Right kidney (tissue), 9 donors: ENCODE results near the gene PRDM9.
"Not testable (repeated sequence)": the region's sequence is repeated elsewhere in the genome, so short reads cannot be mapped to it uniquely, and the experiment has no call there.

Experiments used
- DNase-seq: peaks from one replicate; pipeline ENCODE4 v3.0.0-alpha.2; 2016
- long read RNA-seq, 8 donors: transcript quantifications; one replicate each; lab custom pipeline, GENCODE V29; 2026

The PRDM9 gene
- long read RNA-seq, donor 1: 0 reads
- long read RNA-seq, donor 2: 0 reads
- long read RNA-seq, donor 3: 0 reads
- long read RNA-seq, donor 4: 0 reads
- long read RNA-seq, donor 5: 0 reads
- long read RNA-seq, donor 6: 0 reads
- long read RNA-seq, donor 7: 0 reads
- long read RNA-seq, donor 8: 0 reads

DNA sequence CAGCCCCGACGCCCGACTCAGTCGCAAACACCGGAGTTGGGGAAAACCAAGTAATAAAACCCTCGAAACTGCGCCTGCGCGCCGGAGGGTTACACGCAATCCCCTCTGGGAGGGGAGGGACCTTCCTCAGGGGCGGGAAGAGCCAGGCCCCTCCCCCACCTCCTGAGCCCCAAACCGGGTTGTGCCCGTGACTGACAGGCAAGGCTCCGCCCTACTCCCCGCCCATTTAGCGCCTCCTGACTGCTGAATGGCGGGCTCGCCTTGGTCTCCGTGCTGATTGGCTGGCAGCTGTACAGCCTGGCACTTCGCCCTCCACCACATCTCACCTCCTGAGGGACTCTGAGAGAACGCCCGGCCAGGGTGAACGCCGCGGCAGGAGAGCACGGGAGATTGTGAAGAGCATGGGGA is at the start of gene PRDM9:
PRDM9 (plus strand) TSS at position 332 of the 408 bp plus-strand sequence. CDS start 1,425 bp downstream, outside the sequence.
- peak; percentile 69 for DNase-seq

DNA sequence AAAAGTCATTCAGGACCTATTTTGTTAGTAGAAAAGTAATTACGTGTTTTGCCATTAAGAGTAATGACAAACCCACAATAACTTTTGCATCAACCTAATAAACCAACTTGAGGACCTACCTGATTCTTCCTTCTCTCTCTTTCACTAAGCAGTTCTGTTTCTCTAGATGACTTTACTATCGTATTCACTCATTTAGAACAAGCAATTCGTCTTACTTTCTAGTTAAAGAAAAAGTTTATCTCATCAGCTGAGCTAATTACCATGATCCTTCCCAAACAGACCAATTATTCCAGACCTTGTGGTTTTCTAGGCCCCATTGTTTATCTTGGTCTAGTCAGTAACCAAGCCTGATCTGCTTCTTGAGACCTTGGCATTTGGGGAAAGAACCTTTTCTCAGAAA is 49.6 kb upstream of the PRDM9 start:
- no peak for DNase-seq

DNA sequence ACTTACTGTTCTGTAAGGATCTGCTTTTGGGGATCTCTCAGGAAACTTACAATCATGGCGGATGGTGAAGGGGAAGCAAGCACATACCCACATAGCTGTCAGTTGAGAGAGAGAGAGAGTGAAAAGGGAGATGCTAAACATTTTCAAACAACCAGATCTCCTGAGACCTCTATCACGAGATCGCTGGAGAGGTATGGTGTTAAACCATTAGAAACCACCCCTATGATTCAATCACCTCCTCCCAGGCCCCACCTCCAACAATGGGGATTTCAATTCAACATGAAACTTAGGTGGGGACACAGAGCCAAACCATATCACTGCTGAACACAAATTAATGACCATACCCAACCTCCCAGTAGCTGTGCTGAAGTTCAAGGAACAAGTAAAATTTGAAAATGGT is 48.2 kb upstream of the PRDM9 start:
- DNase-seq: no peak

DNA sequence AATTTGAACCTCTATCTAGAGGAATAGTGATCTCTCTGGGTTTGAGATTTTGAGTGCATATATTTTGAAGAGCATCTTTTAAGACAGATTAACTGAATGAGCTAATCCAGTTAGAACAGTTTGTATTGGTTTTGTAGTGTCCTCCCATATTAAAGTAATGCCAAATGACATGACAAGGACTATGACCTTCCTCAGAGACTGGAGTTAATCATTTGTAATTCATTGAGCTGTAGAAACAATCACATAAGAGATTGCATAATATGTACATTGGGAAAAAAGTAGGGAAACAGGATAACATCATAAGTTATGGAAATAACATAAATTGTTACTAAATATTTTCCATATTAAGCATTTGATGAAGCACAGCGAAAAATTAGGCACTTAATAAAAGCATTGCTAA is 45.8 kb upstream of the PRDM9 start:
- DNase-seq: no peak

DNA sequence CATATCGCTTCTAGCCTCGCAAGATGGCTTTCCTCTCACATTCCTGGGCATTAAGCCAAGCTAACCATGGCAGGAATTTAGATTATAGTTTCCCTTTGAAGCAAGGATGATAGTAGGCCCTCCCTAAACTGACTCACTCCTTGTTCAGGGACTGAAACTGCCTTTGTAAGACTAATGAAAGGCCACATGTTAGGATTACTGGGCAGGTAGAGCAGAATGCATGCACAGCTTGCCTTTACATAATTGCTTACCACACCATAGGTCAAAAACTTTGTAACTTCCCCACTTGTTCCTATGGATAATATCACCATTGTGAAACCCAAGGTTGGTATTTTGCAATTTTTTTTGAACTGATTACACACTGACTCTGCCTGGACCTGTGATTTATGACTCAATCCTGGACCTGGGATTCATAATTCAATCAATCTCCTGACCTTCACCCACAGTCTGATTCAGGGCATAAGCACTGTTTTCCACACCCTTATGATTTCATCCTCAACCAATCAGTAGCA is 41.0 kb upstream of the PRDM9 start:
- no peak for DNase-seq

DNA sequence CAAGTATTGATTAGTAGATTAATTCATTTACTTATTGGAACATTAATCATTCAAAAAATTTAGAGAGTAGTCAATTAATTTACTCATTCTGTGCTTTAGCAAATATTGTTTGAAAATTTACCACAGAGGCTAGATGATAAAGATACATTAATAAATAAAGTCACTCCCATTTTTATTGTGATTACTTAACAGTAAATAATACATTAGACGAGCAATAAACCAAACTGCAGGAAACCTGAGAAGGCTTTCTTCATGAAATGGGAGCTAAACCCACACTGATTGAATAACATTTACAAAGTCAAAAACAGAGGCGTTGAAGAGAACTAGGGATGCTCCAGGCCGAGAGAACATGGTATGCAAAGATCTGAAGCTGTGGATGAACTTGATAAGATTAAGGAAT is 38.8 kb upstream of the PRDM9 start:
- no peak for DNase-seq

DNA sequence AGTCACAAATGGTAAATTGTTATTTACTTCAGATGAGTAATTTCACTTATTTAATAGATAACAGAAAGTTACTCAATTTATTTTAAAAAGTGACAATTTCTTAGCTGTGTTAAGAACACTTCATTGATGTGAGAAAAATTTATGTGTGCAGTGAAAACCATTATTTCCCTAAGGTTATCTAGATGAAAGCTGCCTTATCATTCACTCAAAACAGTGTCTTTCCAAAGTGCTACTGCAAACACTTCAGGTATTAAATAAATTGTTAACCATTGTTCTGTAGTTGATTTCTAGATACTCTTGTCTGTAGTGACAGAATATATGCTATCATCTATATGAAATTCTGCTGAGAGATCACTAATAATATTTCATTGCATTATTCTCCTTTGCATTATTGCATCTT is 33.5 kb upstream of the PRDM9 start:
- DNase-seq: no peak

DNA sequence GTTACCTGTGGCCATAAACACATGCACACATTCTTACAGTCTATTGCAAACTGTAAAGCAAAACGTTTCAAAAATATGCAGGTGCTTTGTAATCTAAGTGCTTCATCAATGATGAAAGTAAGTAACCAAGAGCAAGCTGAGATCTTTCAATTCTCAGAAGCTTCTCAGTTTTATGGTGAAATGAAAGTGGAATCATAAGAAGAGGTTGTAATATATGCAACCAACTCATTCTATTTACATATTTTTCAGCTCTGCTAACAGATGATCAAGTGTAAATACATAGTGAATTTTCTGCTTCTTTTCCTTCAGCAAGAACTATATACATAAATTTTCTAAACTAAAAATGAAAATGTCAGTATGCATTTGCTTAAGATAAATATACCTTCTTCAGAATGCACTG is 33.1 kb upstream of the PRDM9 start:
- DNase-seq: no peak

DNA sequence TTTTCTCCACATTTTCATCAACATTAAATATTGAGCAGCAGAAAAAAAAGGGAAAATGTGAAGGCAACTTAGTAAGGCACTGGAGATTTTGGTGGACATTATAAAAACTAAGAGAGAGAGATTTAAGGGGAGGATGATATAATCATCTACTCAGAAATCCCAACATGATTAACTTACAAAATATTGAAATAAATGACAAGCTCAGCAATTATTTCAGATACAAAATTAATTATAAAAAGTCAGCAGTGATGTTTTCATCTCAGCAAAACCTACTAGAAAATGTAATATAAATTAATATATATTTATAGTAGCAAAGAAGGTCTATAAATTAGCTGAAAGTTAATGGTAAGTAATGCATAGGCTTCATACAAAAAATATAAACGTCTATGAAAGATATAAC is 30.8 kb upstream of the PRDM9 start:
- DNase-seq: no peak

DNA sequence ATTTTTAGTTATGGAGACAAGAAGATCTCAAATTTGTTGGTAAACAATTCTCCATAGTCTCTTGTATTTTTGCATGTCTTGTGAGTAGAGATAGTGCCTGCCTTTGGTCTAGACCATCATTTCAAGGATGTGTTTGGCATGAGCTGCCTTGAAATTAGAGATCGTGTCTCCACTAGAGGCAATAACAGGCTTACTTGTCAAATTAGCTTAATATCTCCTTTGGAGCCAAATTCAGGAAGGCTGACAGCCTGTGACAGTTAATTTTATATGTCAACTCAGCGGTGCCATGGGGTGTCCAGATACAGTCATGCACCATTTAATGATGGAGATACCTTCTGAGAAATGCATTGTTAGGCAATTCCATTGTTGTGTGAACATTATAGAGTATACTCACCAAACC is 24.8 kb upstream of the PRDM9 start:
- DNase-seq: no peak

DNA sequence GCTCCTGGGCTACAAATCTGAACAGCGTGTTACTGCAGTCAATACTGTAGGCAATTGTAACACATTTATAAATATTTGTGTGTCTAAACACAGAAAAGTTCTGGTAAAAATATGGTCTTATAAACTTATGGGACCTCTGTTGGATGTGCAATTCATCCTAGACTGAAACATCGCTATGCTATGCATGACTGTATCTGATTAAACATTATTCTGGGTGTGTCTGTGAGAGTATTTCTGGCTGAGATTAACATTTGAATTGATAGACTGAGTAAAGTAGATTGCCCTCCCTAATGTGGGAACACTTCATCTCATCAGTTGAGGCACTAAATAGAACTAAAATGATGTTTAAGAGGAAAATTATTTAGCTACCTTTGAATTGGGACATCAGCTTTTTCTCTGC is 24.3 kb upstream of the PRDM9 start:
- DNase-seq: no peak

DNA sequence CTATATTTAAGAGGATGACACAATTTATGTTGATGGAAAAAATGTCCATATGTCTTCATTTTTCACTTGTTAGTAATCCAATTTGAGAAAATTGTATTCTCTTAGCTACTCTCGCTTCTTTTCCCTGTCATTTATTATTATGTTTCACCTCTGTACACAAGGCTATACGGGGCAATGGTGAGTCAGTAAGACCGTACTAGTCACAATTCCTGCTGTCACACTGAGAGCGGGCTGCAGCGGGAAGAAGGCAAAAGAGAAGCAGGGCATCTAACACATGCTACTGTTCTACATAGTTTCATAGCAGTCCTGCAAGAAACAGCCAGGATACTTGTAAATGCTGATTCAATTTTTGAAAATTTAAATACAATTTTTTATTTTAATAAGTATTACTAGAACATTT is 23.3 kb upstream of the PRDM9 start:
- no peak for DNase-seq

DNA sequence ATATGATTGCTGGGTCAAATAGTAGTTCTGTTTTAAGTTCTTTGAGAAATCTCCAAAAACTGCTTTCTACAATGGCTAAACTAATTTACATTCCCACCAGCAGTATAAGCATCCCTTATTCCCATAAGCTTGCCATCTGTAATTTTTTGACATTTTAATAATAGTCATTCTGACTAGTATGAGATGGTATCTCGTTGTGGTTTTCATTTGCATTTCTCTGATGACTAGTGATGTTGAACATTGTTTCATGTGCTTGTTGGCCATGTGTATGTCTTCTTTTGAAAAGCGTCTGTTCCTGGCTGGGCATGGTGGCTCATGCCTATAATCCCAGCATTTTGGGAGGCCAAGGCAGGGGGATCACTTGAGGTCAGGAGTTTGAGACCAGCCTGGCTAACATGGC is 21.2 kb upstream of the PRDM9 start:
- DNase-seq: not testable (repeated sequence)

DNA sequence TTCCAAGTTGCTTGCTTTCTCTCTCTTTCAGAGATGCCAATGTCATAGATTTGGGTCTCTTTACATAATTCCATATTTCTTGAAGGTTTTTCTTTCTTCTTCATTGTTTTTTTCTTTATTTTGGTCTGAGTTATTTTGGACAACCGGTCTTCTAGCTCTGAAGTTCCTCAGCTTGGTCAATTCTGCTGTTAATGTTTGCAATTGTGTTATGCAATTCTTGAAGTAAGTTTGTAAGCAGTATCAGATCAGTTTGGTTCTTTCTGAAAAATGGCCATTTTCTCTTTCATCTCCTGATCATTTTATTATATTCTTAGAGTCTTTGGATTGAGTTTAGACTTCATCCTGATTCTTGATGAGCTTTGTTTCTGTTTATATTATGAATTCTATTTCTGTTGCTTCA is 16.4 kb upstream of the PRDM9 start:
- no peak for DNase-seq

DNA sequence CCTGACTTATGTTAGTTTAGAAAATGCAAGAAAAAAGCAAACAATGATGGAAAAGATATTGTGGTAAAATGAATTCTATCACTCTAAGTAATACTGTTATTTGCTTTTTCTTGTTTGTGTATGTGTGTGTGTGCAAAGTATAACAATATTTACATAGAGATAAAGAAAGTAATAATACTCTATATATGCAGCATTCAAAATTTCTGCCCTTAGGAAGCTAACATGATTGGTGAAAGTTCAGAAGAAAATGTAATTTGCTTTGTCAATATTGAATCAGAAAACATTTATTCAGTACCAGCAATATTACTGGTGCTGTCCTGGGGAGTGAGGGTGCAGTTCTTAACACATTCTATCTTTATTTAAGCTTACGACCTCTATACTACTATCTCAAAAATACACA is 12.9 kb upstream of the PRDM9 start:
- DNase-seq: no peak

DNA sequence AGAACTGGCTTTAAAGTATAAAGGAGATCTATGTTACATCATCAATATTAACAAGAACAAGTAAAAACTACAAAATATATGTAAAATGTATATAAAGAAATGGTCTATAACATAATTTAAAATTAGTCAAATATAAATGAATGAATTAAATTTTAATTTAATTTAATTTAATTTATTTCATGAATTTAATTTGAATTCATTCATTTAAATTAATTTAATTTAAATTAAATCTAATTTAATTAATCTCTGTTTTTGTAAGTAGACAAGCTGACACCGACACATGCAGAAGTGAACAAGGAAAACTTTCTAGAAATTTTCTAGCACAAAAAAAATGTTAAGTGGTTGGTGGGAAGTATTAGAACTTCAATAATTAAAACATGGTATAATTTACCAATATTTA is 10.8 kb upstream of the PRDM9 start:
- no peak for DNase-seq

DNA sequence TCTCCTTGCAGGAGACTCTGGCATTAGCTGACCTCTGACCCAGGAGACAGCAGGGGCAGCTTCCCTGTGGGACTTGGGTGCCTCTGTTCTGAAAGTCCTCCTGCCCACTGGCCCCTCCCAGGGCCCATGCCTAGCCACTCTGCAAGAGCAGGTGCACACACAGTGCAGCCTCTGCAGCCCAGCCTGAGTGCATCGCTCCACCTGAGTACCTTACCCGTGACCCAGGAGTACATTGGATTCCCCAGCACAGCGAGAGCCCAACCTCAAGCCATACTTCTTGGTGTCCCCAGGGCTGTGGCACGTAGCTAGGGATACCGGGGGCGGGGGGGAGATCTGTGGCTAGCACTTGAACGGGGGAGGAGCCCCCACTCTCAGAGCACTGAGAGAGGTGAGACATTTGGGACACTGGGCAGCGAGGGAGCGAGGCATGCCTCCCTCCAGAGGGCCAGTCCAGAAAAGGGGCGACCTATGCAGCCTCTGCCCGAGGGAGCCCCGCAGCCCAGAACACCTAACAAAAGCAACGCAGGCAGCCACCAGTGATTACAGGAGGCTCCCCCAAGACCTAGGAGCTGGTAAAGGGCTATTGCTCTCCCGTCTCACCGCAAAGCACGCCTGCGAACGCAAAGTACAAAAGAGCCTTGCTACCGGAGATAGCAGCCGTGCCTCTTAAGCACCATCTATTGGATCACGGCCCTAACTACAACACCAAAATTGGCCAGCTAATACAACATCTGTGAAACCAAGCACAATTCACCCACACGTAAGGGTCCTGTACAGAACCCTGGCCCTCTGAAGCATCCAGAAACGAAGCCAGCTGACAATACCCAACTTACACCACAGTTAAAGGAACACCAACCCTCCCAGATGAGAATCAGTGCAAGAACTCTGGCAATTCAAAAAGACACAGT is 826 bp upstream of the PRDM9 start:
- no peak for DNase-seq

DNA sequence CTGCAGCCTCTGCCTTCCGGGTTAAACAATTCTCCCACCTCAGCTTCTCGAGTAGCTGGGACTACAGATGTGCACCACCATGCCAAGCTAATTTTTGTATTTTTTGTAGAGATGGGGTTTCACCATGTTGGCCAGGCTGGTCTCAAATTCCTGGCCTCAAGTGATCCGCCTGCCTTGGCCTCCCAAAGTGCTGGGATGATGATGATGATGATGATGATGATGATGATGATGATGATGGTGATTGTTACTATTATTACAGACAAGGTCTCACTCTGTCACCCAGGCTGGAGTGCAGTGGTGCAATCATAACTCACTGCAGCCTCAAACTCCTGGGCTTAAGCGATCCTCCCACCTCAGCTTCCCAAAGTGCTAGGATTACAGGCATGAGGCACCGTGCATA is 3.0 kb downstream of the PRDM9 start:
- not testable (repeated sequence) for DNase-seq

DNA sequence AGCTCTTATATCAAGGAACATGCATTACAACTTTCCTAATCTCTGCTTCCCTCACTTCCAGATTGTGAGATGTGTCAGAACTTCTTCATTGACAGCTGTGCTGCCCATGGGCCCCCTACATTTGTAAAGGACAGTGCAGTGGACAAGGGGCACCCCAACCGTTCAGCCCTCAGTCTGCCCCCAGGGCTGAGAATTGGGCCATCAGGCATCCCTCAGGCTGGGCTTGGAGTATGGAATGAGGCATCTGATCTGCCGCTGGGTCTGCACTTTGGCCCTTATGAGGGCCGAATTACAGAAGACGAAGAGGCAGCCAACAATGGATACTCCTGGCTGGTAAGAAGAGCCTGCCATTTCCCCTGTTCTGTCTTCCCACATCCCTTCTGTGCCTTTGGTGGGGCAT is 15.1 kb downstream of the PRDM9 start:
- no peak for DNase-seq

DNA sequence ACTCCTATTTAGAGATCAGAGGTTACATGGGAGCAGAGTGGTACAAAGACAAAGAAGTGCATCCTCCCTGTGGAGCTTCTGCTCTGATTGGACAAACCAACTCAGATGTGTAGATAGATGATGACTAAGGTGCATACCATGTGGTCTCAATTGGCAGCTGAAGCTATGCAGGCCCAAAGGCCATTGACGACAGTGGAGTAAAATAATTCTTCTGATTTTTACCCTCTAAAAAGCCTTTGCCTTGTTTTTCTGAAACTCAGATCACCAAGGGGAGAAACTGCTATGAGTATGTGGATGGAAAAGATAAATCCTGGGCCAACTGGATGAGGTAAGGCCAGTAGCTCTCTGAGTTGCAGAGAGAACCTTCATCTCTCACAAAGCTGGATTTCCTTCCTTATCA is 15.6 kb downstream of the PRDM9 start:
- DNase-seq: no peak

DNA sequence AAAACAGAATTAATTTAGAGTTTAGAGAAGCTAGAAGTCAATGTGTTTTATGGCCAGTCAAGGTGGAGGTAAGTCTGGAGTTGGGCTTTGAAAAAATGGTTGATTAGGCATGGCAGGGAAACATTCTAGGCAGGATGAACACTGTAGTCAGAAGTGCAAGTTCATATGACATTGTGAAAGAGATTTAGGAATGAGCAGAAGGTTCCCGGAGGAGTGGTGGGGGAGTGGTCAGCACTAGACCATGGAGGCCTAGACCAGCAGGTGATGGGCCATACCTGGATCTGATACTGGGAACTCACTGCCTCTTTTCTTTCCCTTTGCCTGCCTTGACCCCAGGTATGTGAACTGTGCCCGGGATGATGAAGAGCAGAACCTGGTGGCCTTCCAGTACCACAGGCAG is 16.6 kb downstream of the PRDM9 start:
- DNase-seq: no peak

DNA sequence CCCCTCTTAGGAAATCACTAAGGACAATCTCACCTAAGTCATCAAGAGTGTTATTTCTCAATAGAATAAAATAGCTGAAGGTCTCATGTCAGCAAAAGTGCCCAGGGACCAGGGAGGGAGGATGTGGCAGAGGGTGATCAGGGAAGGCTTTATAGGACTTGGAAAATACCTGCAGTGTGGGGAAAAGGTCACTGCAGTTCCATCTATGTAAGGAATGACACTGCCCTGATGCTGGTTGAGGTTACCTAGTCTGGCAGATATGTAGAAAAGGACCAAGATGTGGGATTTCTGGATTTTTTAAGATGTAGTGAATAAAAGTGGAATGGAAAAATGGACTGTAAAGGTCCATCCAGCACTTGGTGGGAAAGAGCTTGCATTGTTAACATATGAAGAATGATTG is 18.3 kb downstream of the PRDM9 start:
- DNase-seq: no peak

DNA sequence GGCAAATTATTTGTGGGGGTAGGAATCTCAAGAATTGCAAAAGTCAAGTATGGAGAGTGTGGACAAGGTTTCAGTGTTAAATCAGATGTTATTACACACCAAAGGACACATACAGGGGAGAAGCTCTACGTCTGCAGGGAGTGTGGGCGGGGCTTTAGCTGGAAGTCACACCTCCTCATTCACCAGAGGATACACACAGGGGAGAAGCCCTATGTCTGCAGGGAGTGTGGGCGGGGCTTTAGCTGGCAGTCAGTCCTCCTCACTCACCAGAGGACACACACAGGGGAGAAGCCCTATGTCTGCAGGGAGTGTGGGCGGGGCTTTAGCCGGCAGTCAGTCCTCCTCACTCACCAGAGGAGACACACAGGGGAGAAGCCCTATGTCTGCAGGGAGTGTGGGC is 19.2 kb downstream of the PRDM9 start:
- DNase-seq: not testable (repeated sequence)
